ENCODE measurements around the gene GGT5. TPM values are rescaled to one million over a fixed set of nuclear protein-coding genes. Genes with fewer than 3 reads are reported as not detected.
A peak's percentile ranks its signal among the peaks of the same experiment; 100 is the strongest.
"Not testable (repeated sequence)": the region's sequence is repeated elsewhere in the genome, so short reads cannot be mapped to it uniquely, and the experiment has no call there.

The GGT5 gene
- total RNA-seq, 1 experiment from 2014 or later = 39.4 TPM

DNA sequence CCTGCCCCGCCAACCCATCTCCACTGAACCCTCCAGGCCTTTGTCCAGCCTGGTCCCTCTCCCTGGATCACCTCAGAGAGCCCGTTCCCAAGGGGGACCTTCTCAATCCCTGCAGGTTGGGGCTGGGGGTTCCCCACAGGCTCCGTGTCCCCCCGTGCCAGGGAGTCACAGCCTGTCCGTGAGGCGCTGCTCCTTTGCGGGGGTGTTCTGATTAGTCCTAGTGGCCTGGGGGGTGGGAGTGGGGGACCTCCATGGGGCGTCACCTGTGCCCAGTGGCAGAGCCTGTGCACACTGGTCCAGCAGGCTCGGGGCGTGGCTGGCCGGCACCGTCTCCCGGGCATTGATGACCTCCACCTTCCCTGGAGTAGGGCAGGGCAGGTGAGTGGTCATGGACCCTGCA, 11.6 kb downstream of the GGT5 start:
- DNase-seq (ENCODE audit: low read depth) = no peak

DNA sequence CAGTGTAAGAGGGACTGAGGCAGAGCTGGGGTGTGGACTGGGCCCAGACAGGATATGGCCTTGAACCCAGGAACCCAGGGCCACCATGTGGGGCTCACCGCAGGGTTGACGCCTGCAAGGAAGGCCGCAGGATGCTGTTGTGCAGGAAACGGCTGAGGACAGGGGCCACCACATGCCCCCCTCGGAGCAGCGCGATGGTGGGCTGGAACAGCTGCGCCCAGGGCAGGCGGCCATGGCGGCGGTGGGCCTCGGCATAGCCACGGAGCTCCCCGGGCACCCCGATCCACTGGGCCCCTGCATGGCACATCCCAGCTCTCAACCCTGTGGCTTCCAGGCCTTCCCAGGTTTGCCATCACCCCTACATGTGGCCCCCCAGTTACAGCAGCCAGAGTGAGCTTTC, 12.2 kb downstream of the GGT5 start:
- DNase-seq (ENCODE audit: low read depth) = no peak

DNA sequence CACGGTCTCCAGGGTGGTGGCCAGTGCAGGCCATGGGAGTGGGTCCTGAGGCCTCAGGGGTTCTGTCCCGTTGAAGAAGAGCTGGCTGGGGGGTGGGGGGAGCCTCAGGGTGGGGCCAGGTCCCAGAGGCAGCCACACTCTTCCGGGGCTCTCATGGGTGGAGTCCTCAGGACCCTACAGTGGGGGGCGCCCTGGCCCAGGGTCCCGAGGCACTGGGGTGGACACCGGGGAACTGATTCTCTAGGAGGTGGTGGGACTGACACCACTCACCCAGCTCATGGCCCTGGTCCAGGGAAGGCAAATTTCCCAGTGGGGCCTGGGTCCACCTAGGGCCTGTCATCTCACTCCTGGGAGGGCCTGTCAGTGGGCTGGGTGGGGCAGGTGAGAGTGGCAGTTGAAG, 12.8 kb downstream of the GGT5 start:
- no peak for DNase-seq (ENCODE audit: low read depth)

DNA sequence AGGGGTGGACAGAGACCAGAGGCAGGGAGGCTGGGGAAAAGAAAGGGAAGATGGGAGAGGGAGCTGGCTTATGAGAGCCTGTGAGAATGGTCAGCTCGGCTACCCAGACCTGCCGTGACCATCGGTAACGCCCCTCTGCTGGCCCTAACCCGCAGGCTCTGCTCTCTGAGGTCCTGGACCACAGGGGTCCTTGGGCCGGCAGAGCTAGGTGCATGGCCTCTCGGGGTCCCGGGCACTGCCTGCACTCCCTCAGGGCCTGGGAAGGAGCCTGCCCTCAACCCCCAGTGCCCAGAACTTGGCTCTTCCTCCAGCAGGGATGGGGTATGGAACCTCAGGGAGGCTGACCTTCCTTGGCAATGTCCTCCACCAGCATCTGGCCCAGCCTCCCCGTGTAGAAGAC, 13.2 kb downstream of the GGT5 start:
- no peak for DNase-seq (ENCODE audit: low read depth)

DNA sequence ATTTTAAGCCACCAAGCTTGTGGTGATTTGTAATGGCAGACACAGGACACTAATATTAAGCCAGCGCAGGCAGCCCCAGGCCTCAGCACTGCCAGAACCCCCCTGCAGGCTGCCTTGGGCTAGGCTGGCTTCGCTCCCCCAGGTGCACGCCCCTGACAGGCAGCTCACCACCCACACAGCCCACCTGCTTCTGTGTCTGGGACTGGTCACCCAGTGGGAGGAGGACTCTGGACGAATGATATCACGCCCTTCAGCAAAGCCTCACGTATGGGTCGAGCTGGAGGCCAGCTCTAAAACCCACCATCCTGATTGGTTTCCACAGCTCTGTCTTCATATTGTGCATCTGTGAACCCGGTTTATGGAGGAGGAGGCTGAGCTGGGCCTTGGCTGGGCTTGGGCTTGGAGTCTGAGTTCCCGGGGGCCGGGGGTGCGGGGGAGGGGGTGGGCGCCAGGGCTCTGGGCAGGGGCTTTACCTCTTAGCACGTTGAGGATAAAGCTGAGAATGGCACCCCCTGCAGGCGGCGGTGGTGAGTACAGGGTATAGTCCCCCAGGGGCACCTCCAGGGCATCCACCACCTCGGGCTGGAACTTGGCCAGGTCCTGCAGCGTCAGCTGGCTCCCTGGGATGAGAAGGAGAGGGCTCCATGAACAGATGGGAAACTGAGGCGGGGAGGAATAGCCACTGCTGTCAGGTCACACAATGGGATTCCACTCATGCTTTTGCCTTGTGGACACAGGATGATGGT, 13.8 kb downstream of the GGT5 start:
- no peak for DNase-seq (ENCODE audit: low read depth)

DNA sequence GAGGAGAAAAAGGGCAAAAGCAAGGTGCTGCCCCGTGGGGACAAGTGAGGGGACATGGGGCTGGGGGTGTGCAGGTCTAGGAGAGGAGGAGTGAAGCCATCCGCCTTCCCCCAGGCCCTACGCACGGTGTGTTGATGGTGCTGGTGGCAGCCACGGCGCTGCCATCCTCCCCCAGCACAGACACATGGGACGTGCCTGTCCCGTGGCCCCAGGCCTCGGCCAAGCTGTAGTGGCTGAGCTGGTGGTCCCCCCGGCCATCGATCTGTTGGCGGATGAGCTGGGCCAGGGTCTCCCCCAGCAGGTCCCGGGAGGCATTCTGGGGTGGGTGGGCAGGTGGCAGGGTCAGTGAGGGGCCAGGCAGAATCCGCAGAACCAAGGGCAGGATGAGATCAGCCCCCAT, 18.9 kb downstream of the GGT5 start:
- DNase-seq (ENCODE audit: low read depth) = no peak

DNA sequence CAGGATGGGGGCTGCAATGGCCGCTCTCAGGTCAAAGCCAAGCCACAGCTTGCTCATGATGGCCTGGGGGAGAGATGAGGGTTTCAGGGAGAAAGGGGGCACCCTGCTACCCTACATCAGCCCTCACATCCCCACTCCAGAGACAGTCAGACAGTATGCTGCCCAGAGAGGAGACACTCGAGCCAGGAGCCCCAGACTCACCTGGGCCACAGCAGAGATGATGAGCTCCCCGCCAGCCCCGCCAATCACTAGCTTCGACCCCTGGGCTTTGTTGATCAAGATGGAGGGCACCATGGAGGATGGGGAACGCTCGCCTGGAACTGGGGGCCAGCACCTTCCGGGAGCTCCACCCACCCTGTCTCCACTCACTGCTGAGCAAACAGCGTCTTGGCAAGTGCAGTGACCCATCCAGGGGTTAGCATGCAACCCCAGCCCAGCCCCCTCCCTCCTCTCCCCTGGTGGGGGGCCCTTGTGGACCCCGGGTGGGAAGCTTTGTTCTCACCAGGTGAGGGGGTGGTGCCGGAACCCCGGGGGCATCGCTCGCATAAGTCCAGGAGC, 19.8 kb downstream of the GGT5 start:
- no peak for DNase-seq (ENCODE audit: low read depth)

DNA sequence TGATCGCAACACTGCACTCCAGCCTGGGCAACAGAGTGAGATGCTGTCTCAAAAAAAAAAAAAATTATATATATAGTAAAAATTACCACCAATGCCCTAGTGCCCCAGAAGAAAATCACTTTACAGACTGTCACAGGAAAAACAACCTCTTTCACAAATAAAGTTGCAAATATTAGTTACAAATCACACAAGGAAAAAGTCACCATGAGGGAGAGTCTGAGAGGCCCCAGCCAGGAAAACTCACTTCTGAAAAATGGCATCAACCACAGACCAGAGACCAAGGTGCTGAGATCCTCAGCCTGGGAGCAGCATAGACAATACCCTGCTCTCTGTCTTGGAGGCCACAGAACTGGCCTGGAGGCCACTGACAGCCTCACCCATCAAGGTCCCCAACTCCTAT, 20.4 kb downstream of the GGT5 start:
- no peak for DNase-seq (ENCODE audit: low read depth)

DNA sequence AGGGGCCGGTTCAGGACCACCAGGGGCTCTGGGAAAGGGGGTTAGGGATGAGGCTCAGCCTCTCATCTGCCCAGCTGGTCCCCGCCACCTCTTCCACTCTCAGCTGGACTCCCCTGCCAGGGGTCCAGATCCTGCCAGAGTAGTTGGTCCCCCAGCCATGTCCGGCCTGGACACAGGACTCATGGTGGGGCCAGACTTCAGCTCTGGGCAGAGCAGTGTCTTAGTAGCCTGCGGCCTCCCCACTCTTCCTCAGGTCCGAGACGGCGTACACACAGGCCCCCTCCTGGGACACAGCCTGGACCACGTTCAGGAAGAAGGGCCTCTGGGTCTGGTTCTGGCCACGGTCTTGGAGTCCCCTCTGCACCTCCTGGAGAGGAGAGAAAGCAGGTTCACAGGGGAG, 25.1 kb downstream of the GGT5 start:
- DNase-seq (ENCODE audit: low read depth) = no peak

DNA sequence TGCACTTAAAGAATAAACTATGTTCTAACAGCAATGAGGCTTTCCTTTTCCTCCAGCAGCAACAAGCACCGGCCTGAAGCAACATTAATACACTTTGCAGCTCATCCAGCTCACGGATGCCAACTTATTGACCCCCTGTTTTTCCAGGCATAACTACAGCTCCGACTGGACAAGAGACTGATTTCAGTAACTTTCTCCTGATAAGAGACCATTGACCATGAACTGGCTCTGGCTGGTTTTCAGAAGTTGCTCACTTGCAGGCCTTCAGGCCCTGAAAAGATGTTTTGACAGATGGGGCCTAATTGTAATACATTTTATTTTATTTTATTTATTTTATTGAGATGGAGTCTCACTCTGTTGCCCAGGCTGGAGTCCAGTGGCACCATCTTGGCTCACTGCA, 27.5 kb downstream of the GGT5 start:
- DNase-seq (ENCODE audit: low read depth) = no peak

DNA sequence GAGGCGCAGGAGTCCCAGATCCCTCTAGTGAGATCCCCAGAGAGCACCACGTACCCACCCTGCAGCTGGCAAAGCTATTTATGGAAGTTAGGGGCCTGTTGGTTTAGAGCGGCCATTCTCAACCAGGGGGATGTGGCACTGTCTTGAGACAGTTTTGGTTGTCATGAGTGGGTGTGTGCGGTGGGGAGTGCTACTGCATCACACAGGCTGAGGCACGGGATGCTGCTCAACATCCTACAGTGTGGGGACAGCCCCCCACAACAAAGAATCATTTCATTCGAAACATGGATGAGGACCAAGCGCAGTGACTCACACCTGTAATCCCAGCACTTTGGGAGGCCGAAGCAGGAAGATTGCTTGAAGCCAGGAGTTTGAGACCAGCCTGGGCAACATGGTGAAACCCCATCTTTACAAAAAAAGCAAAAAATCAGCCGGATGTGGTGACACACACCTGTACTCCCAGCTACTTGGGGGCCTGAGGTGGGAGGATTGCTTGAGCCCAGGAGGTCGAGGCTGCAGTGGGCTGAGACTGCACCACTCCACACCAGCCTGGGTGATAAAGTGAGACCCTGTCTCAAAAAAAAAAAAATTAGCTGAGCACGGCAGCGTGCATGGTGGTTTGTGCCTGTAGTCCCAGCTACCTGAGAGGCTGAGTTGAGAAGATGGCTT, 28.2 kb downstream of the GGT5 start:
- no peak for DNase-seq (ENCODE audit: low read depth)

DNA sequence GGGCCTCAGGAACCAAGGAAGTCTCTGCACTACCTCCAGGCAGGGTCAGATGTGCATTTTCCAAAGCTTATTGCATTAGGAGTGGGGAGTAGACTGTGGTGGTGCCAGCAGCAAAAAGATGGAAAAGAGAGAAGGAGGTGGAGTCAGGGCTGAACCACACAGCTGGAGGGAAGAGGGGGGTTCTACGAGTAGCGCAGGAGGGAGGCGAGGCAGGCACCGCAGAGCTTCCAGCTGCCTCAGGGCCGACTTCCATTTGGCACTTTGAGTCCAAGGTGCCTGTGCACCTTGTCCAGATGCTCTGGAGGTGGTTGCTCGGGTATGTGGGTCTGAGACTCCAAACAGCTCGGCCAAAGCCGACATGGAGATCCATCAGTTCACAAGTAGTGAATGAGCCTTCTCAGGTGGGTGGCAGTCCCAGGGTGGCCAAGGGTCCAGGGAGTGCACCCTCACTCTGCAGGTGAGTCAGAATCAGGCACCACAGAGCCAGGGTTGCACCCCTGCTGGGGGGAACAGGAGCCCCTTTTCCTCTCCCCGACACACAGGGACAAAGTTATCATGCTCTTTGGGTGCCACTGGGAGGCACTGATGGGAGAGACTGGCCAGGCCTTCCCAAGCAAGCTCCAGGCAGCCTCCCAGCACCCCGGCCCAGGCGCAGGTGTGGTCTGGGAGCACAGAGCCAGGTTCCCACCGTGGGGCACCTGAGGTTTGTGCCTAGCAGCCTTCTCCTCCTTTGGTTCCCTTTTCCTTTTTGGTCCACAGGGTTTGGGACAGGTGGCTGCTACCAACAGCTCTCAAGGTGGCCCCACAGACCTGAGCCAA, 30.2 kb downstream of the GGT5 start:
- no peak for DNase-seq (ENCODE audit: low read depth)

DNA sequence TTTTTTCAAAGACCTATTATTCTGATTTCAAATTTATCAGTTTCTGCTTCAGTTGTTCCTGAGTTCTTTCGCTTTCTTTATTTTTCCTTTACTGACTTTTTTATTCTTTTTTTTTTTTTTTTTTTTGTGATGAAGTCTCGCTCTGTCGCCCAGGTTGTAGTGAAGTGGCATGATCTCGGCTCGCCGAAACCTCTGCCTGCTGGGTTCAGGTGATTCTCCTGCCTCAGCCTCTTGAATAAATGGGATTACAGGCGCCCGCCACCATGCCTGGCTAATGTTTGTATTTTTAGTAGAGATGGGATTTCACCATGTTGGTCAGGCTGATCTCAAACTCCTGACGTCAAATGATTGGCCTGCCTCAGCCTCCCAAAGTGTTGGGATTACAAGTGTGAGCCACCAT, 31.8 kb downstream of the GGT5 start:
- DNase-seq (ENCODE audit: low read depth) = not testable (repeated sequence)

DNA sequence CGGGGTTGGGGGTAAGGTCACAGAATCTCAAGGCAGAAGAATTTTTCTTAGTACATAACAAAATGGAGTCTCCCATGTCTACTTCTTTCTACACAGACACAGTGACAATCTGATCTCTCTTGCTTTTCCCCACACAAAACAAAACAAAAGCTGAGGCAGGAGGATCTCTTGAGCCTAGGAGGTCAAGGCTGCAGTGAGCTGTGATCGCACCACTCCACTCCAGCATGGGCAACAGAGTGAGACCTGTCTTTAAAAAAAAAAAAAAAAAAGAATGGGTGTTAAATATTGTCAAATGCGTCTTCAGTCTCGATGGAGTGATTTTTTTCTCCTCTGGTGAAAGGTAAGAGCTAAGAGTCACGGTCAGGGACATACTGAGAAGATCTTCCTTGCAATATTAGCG, 33.2 kb downstream of the GGT5 start:
- not testable (repeated sequence) for DNase-seq (ENCODE audit: low read depth)

DNA sequence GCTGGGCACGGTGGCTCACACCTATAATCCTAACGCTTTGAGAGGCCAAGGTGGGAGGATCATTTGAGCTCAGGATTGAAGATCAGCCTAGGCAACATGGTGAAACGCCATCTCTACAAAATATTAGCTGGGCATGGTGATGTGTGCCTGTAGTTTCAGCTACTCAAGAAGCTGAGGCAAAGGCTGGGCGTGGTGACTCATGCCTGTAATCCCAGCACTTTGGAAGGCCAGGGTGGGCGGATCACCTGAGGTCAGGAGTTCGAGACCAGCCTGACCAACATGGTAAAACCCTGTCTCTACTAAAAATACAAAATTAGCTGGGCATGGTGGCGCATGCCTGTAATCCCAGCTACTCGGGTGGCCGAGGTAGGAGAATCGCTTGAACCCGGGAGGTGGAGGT, 34.5 kb downstream of the GGT5 start:
- peak; percentile 35 for DNase-seq (ENCODE audit: low read depth)

DNA sequence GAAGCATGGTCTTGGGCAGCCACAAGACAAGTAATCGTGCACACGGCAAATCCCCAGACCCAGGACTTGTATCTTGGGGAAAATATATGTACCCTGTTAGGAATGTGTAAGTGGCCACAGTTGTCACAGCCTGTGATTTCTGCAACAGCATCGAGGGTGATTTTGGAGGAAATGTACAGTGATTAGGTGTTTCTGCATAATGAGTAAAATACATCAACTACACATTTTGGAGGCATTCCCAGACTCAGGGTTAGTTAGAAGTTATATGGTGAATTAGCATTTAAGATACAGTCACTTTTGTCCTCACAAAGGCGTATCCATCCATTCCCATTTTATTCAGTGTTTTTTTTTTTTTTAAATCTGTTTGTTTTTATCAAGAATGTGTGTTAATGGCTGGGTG, 35.2 kb downstream of the GGT5 start:
- no peak for DNase-seq (ENCODE audit: low read depth)

DNA sequence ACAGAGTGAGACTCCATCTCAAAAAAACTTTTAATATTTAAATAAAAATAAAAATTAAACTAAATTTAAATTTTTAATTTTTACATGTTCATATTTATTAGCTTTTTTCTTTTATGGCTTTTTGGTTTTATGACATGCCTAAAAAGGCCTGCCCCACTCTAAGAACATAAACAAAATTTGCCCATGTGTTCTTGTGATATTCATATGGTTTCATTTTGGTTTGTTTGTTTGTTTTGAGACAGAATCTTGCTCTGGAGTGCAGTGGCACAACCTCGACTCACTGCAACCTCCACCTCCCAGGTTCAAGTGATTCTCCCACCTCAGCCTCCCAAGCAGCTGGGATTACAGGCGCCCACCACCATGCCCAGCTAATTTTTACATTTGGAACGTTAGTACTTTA, 35.9 kb downstream of the GGT5 start:
- no peak for DNase-seq (ENCODE audit: low read depth)

DNA sequence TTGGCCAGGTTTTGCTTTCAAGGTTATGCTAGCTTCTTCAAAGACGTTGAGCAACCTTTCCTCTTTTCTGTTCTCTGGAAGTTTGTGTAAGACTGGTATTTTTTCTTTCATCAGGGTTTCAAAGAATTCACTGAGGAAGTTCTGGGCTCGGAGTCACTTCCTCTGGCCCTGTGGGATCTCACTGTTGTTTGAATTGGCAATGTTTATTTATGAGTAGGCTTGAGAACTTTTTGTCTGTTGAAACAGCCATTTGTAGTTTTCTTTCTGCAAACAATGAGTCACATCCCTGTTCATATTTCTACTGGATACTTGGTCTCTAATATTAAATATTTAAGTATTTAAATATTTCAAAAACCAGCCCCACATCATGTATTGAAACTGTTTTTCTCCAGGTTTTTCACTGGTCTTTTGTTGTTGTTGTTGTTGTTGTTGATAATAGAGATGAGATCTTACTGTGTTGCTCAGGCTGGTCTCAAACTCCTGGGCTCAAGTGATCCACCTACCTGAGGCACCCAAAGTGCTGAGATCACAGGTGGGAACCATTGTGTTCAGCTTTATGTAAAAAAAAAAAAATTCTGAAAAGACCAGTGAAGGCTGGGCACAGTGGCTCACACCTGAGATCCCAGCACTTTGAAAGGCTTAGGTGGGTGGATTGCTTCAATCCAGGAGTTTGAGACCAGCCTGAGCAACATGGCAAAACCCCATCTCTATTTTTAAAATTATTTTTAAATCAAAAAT, 36.7 kb downstream of the GGT5 start:
- DNase-seq (ENCODE audit: low read depth) = peak; percentile 97

DNA sequence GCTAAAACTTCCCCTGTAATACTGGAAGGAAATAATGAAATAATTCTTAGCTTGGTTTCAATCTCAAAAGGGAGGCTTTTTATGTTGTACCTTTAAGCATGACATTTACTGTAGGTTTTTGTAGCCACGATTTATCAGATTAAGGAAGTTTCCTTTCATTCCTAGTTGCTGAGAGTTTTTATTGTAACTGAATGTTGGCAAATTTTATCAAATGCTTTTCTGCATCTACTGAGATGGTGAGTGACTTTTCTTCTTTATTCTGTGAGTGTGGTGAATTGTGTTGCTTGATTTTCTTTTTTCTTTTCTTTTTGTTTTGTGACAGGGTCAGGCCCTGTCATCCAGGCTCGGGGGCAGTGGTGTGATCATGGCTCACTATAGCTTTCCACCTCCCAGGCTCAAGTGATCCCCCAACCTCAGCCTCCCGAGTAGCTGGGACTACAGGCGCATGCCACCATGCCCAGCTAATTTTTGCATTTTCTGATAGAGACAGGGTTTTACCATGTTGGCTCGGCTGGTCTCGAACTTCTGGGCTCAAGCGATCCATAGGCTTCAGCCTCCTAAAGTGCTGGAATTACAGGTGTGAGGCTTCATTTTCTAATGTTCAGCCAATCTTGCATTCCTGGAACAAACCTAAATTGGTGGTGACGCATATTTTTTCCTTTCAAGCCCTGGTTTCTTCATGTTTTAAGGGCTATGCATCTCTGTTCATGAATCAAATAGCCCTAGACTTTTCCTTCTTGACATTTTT, 37.4 kb downstream of the GGT5 start:
- DNase-seq (ENCODE audit: low read depth) = no peak

DNA sequence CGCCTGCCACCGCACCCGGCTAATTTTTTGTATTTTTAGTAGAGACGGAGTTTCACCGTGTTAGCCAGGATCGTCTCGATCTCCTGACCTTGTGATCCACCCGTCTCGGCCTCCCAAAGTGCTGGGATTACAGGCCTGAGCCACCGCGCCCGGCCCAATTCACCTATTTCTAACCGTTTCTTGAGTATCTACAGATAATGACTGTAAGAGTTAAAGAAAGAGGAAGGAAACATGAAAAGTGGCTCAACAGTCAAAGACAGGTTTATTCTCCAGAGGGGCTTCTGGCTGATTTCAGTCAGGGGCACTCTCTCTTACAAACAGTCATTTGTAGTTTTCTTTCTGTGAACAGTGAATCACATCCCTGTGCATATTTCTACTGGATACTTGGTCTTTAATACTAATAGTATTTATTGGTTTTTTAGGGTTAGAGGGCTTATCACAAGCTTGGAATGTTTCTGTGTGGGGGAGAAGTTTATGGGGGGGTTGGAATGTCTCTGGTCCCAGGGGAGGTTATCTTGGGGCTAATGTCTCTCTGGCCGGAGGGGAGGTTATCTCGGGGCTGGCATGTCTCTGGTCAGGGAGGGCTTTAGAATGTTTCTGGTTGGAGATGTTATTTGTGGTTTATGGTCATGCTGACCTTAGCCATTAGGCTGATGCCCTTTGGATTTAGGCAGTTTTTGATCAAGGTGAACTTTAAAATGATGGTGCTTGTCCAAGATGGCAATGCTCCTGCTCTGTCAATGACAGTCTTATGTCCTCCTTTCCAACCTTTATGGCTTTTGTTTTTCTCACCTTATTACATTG, 38.2 kb downstream of the GGT5 start:
- DNase-seq (ENCODE audit: low read depth) = peak; percentile 67

All from LHCN-M2 (cell line).